ENCODE results near the gene TNS3. TPM values are rescaled to one million over a fixed set of nuclear protein-coding genes. Genes with fewer than 3 reads are reported as not detected.

TNS3 gene
- total and polyA plus RNA-seq, 2 of the 13 experiments (the other 11 are each of a cell fraction or from before 2014, with no cell fraction given) = 52.9 to 55.7 TPM

GRCh38 chr7:47340517-47340916 is 241.4 kb downstream of the TNS3 start:
- ChIA-PET CTCF (ENCODE audit: low intra/inter-chr PET ratio, low total read pairs) (no interaction called here), POLR2A (no interaction called here)
- Histone ChIP-seq H2AFZ (ENCODE audit: low read length) (no peak overlapping the region), H4K20me1 (ENCODE audit: insufficient read depth, low read length) (peaks cover 10% of the 10 kb centered on the region; the same call in 1 of the 2 replicates), H3K4me1 (ENCODE audit: insufficient read depth, low read length) (no peaks in the 10 kb centered on the region), H3K9me3 (ENCODE audit: low read length) (no peaks in the 10 kb centered on the region), H3K27ac (ENCODE audit: extremely low read length, insufficient read depth, low read length) (no peak overlapping the region), H3K9ac (ENCODE audit: insufficient read depth, low read depth, low read length) (no peak overlapping the region), H3K36me3 (replicated peaks in 1 of 2; ENCODE audit: control insufficient read depth in 1 of 2, insufficient read depth in 2 of 2, low read length in 2 of 2) (peaks cover 32 to 78% of the 10 kb centered on the region in 2 experiments), H3K27me3 (ENCODE audit: control insufficient read depth in 1 of 2, insufficient read depth in 2 of 2, low read length in 2 of 2) (no peaks in the 10 kb centered on the region), H3K79me2 (ENCODE audit: insufficient read depth, low read length) (no peaks in the 10 kb centered on the region), H3K4me3 (replicated peaks in 1 of 3; ENCODE audit: insufficient read depth in 1 of 3, low read depth in 2 of 3, low read length in 3 of 3) (no peak overlapping the region), H3K4me2 (ENCODE audit: low read depth, low read length) (no peak overlapping the region)
- FAIRE-seq (no peak), ATAC-seq (no peak), DNase-seq (ENCODE audit: low spot score) (no peak)
- TF ChIP-seq KMT2A (CRISPR knock-in tag; IDR thresholded peaks at IDR 0.05) = no peak
- no peak for TF ChIP-seq ZNF879 (CRISPR knock-in tag; IDR thresholded peaks at IDR 0.05)
- TF ChIP-seq KLF15 (CRISPR knock-in tag; IDR thresholded peaks at IDR 0.05; ENCODE audit: borderline replicate concordance) = no peak
- no peak for TF ChIP-seq ZNF138 (CRISPR knock-in tag; IDR thresholded peaks at IDR 0.05; ENCODE audit: low read depth)
- no peak for TF ChIP-seq FOXP4 (CRISPR knock-in tag; IDR thresholded peaks at IDR 0.05)
- no peak for TF ChIP-seq KLF12 (CRISPR knock-in tag; IDR thresholded peaks at IDR 0.05; ENCODE audit: borderline replicate concordance)
- no peak for TF ChIP-seq TSC22D2 (CRISPR knock-in tag; IDR thresholded peaks at IDR 0.05; ENCODE audit: borderline replicate concordance)
- no peak for TF ChIP-seq HMGXB4 (CRISPR knock-in tag; IDR thresholded peaks at IDR 0.05; ENCODE audit: borderline replicate concordance in 1 of 2, low read depth in 1 of 2)
- TF ChIP-seq GPN1 (CRISPR knock-in tag; IDR thresholded peaks at IDR 0.05; ENCODE audit: borderline replicate concordance) = no peak
- no peak for TF ChIP-seq ZNF615 (CRISPR knock-in tag; IDR thresholded peaks at IDR 0.05; ENCODE audit: borderline replicate concordance)
- no peak for TF ChIP-seq PCBP2 (optimal IDR thresholded peaks at IDR 0.05; ENCODE audit: low read depth, low read length, poor library complexity, severe bottlenecking)
- TF ChIP-seq ZC3H4 (CRISPR knock-in tag; IDR thresholded peaks at IDR 0.05; ENCODE audit: borderline replicate concordance) = no peak
- TF ChIP-seq MIER3 (CRISPR knock-in tag; IDR thresholded peaks at IDR 0.05; ENCODE audit: borderline replicate concordance) = no peak
- no peak for TF ChIP-seq THAP11 (CRISPR knock-in tag; IDR thresholded peaks at IDR 0.05)
- no peak for TF ChIP-seq ADNP (CRISPR knock-in tag; IDR thresholded peaks at IDR 0.05)
- no peak for TF ChIP-seq SIN3A (IDR thresholded peaks at IDR 0.05; ENCODE audit: borderline replicate concordance, low read depth, low read length)
- TF ChIP-seq NFE2 (CRISPR knock-in tag; IDR thresholded peaks at IDR 0.05) = no peak
- in situ Hi-C loops (cut with HindIII; ENCODE audit: extremely low pct_ligation_motif_present, low pct_unique_long_range_greater_than_20kb) = no loop called here
- BruUV-seq (replicated peaks) = no TSS peak
- WGBS (ENCODE audit: low lambda C conversion rate) = 92% methylated on average over 3 of the region's 3 CpGs
- intact Hi-C loops (cut with micrococcal nuclease; ENCODE audit: unreplicated experiment) = no loop called here

All from HepG2 (cell line).